Lung (tissue), 12 donors: ENCODE results near the gene TSPEAR. TPM values are rescaled to one million over a fixed set of nuclear protein-coding genes. Genes with fewer than 3 reads are reported as not detected.

Experiments
- ATAC-seq: fragments of 200-7000 bp; cut with Tn5 transposase; one replicate; pipeline ENCODE4 v1.9.1; 2020; ENCODE audit warnings: moderate number of reproducible peaks; ENCODE audit not compliant: insufficient read depth, low FRiP score
- DNase-seq, 3 donors: peaks; one replicate each; pipeline ENCODE4 v3.0.0-alpha.2; 2013 to 2017
- H3K27ac ChIP-seq, 2 donors: one replicate each; pipeline ENCODE4 v1.5.1; 2013; ENCODE audit warnings: mild to moderate bottlenecking in 2 of 2, moderate library complexity in 2 of 2, control low read depth in 1 of 2, inconsistent platforms in 1 of 2, low read depth in 1 of 2, low read length in 1 of 2
- H3K27me3 ChIP-seq, 3 donors: one replicate each; pipeline ENCODE4 v1.5.1; 2013; ENCODE audit warnings: low read length in 2 of 3; ENCODE audit not compliant: control insufficient read depth in 3 of 3, insufficient read depth in 3 of 3
- H3K36me3 ChIP-seq, 4 donors: one replicate each; pipeline ENCODE4 v1.5.1; 2013; ENCODE audit warnings: low read length in 4 of 4, mild to moderate bottlenecking in 1 of 4, moderate library complexity in 1 of 4; ENCODE audit not compliant: control insufficient read depth in 4 of 4, insufficient read depth in 4 of 4
- H3K4me1 ChIP-seq, 5 donors: one replicate each; pipeline ENCODE4 v1.5.1; 2013; ENCODE audit warnings: low read length in 5 of 5, mild to moderate bottlenecking in 2 of 5, moderate library complexity in 1 of 5; ENCODE audit not compliant: control insufficient read depth in 5 of 5, insufficient read depth in 5 of 5
- H3K4me3 ChIP-seq: one replicate; pipeline ENCODE4 v1.5.1; 2013; ENCODE audit warnings: mild to moderate bottlenecking, control low read depth, moderate library complexity
- H3K9ac ChIP-seq, 2 donors: one replicate each; pipeline ENCODE4 v1.5.1; 2013; ENCODE audit warnings: low read length in 2 of 2, control low read depth in 1 of 2; ENCODE audit not compliant: insufficient read depth in 1 of 2
- H3K9me3 ChIP-seq, 4 donors: one replicate each; pipeline ENCODE4 v1.5.1; 2013; ENCODE audit warnings: low read length in 3 of 4, mild to moderate bottlenecking in 1 of 4, moderate library complexity in 1 of 4; ENCODE audit not compliant: control insufficient read depth in 4 of 4, insufficient read depth in 3 of 4
- whole genome bisulfite sequencing, 2 donors: extraction: QIAGEN DNeasy Blood & Tissue Kit; methylation state at CpG; one replicate each; pipeline ENCODE4 v1.1.7; 2013; 5-methylcytosine and 5-hydroxymethylcytosine counted together
- polyA plus RNA-seq, 2 donors: library from polyadenylated mRNA; stranded (reverse); fragments of 200-250 nt; gene quantifications; one replicate each; pipeline ENCODE4 v1.2.1, GENCODE V29; 2013
- total RNA-seq, 2 donors: library from RNA; depleted of rRNA in 1 of 2; stranded (reverse); fragments of >200 nt in 1 of 2; gene quantifications; one replicate each; pipeline ENCODE4 v1.2.1, GENCODE V29; 2014 to 2021
- TF ChIP-seq, protein P1 (sequence below): IDR thresholded peaks from 2 replicates; pipeline ENCODE4 v1.5.1; 2012; ENCODE audit warnings: mild to moderate bottlenecking; ENCODE audit errors: control extremely low read depth, extremely low read depth
- donor health status: control.
- donor health status: control.
- donor health status: Bipolar disorder and iron deficiency.
- donor health status: healthy.
- donor health status: DM: yes; HTN: yes; CAD: no.

Gene TSPEAR
- total and polyA plus RNA-seq, 4 donors = 0.02 to 2.1 (median 0.27) TPM

DNA sequence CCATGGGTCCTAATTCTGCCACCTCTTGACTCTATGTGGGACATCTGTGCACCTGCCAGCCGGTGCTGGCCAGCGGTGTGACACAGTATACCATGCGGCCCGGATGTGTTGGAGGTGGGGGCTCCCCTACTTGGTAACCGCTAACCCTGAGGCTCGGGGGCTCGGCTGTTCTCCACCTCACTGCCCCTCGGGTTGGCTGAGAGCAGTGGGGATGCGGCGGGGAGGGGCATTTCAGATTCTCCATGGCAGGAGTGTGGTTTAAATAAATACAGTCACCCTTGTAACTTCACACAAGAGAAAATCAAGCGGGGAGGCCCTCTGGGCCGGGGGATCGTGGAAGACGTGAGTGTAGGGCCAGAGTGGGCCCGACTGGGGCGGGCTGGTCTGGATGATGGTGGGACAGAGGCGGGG lies 182.4 kb downstream of the TSPEAR start:
- H3K4me3 ChIP-seq = no peak overlapping the region
- H3K4me1 ChIP-seq = no peaks in the 10 kb centered on the region
- 90 to 94% methylated on average over 17 of the region's 17 CpGs for WGBS, 2 donors
- no peaks in the 10 kb centered on the region for H3K36me3 ChIP-seq
- DNase-seq = no peak
- TF ChIP-seq, protein P1, sequence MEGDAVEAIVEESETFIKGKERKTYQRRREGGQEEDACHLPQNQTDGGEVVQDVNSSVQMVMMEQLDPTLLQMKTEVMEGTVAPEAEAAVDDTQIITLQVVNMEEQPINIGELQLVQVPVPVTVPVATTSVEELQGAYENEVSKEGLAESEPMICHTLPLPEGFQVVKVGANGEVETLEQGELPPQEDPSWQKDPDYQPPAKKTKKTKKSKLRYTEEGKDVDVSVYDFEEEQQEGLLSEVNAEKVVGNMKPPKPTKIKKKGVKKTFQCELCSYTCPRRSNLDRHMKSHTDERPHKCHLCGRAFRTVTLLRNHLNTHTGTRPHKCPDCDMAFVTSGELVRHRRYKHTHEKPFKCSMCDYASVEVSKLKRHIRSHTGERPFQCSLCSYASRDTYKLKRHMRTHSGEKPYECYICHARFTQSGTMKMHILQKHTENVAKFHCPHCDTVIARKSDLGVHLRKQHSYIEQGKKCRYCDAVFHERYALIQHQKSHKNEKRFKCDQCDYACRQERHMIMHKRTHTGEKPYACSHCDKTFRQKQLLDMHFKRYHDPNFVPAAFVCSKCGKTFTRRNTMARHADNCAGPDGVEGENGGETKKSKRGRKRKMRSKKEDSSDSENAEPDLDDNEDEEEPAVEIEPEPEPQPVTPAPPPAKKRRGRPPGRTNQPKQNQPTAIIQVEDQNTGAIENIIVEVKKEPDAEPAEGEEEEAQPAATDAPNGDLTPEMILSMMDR = no peak
- H3K27me3 ChIP-seq = no peaks in the 10 kb centered on the region
- no peak overlapping the region for H3K27ac ChIP-seq
- no peak overlapping the region for H3K9ac ChIP-seq
- H3K9me3 ChIP-seq = peaks cover 0 to 3% (median 0%) of the 10 kb centered on the region in 4 donors
- ATAC-seq = no peak

DNA sequence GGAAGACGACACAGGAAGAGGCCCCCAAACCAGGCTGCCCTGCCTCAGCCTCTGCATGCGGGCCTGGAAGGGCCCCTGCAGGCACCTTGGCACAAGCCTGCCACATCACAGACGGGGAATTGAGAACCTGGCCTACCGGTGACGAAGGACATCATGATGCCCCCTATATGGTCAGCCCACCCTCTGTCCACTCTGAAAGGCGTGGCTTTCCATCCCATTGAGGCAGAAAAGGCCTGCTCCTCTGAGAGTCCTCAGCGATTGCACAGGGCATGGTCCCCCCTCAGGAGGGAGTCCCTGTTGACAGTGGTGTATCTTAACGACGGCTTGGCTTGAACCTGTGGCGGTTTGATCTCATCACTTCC lies 182.8 kb downstream of the TSPEAR start:
- TF ChIP-seq, protein P1 = no peak
- H3K9ac ChIP-seq = no peak overlapping the region
- no peak for DNase-seq
- H3K36me3 ChIP-seq = no peaks in the 10 kb centered on the region
- no peaks in the 10 kb centered on the region for H3K27me3 ChIP-seq
- no peaks in the 10 kb centered on the region for H3K4me1 ChIP-seq
- WGBS, 2 donors = 86 to 89% methylated on average over 10 of the region's 10 CpGs
- peaks cover 0 to 3% (median 0%) of the 10 kb centered on the region in 4 donors for H3K9me3 ChIP-seq
- no peak overlapping the region for H3K4me3 ChIP-seq
- ATAC-seq = no peak
- H3K27ac ChIP-seq = no peak overlapping the region

DNA sequence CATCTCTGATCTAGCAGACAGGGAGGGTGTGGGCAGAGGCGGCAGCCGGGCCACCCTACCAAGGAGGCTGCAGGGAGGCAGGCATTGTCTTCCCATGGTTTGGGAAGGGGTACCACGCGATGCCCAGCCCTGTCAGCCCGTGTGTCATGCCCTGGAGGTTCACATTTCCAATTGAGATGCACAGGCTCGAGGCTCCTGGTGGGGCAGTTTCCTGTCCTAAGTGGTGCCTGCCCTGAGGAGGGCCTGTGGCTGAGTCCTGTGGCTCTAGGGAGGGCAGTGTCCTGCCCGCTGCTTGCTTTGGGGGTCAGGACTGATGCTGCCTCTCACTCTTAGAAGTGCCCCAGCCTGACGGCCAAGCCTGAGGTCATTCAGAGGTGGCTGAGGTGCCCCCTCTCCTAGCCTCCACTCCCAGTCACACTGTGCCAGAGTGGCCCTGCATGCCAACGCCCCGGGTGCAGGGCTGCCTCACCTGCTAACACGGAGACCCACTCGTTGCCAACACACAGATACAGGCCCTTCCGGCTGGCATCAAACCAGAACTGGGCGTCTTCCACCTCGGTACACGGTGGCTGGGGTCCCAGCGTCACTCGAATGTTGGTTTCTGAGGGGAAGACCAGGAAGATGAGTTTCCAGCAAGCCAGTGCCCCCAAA lies 183.3 kb downstream of the TSPEAR start:
- DNase-seq (no peak), ATAC-seq (no peak)
- Histone ChIP-seq H3K4me3 (no peak overlapping the region), H3K27ac (no peak overlapping the region), H3K4me1 (no peaks in the 10 kb centered on the region), H3K9ac (no peak overlapping the region), H3K36me3 (no peaks in the 10 kb centered on the region), H3K27me3 (no peaks in the 10 kb centered on the region), H3K9me3 (peaks cover 0 to 3% (median 0%) of the 10 kb centered on the region in 4 donors)
- TF ChIP-seq, protein P1 = no peak
- 84 to 88% methylated on average over 16 to 18 of the region's 18 CpGs for WGBS, 2 donors
